ENCODE results near the gene GYG2.
A peak's percentile ranks its signal among the peaks of the same experiment; 100 is the strongest.

GYG2 gene

GRCh38 chrX:2819345-2820135 is 9.2 kb upstream of the GYG2 start:
- DNase-seq = peak in 1 of 2 experiments; percentile 5

- DNase-seq = no peak
Observed at GRCh38 chrX:2820136-2820771, 8.5 kb upstream of the GYG2 start.

- no peak for DNase-seq
Observed at GRCh38 chrX:2823795-2824386, 4.8 kb upstream of the GYG2 start.

DNA sequence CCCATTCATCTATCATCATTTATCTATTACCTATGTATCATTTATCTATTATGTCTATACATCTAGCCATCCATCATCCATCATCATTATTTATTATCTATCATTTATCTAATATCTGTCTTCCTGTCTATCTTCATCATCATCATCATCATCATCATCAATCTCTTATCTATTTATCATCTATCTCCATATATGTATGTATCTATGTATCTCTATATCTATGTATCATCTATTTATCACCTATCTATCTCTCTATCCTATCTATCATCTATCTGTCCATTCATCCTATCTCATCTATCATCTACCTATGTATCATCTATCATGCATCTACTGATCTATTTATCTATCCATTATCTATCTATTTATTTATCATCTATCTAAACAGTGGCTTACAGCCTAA is 3.8 kb upstream of the GYG2 start:
- no peak for DNase-seq

- DNase-seq = no peak
Observed at GRCh38 chrX:2828959-2829411, 255 bp downstream of the GYG2 start.

DNA sequence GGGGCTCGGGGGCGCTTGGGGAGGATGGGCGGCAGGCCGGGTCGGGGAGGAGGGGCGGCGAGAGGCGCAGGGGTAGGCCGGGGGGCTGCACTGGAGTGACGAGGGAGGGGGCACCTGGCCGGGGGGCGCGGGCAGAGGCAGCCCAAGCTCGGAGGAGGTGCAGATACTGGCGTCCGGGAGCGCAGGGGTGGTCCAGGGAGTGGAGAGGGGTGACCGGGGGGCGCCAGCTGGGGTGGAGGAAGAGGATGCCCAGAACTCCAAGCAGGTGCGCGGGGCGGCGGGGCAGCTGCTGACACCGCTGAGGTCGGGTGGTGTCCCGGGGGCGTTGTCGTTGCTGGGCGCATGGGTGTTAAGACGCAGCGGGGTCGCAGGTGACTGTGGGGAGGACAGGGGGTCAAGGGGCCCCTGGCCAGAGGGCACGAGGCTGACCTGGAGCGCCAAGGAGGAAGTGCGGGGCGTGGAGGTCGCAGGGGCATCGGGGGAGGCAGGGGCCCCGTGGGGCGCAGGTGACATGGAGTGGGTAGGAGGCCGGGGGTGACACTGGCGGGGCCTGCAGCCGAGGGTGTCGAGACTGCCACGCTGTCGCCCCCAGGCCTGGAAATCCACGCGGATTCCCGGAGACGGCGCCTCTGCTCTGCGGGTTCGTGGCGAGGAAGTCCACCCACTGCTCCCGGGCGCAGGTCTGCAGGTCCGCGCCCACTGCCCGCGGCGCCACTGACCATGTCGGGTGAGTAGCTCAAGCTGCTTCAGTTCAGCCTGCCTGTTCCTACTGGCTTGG is 928 bp downstream of the GYG2 start:
- DNase-seq = no peak

- no peak for DNase-seq
Observed at GRCh38 chrX:2831471-2832228, 2.9 kb downstream of the GYG2 start.

- no peak for DNase-seq
Observed at GRCh38 chrX:2837961-2838360, 9.2 kb downstream of the GYG2 start.

- DNase-seq = no peak
Observed at GRCh38 chrX:2840961-2841360, 12.2 kb downstream of the GYG2 start.

DNA sequence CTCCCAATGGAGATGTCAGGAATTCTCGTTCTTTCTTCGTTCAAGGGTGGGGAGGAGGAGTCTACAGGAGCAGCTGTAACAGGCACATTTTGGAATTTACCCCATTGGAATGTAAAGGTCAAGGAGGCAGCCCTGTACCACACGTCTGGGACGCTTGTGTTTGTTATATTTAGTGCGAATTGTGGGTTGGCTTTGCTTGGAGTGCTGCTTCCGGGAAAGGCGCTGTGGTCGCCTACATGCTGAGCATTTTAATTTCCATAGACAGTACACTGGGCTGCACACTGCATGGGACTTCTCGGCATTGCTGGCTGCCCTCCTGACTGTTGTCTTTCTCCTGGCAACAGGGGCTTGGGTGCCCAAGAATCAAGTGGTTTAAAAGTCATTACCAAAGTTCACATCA is 12.8 kb downstream of the GYG2 start:
- DNase-seq = no peak

GRCh38 chrX:2846992-2847391 is 18.3 kb downstream of the GYG2 start:
- DNase-seq = no peak

DNA sequence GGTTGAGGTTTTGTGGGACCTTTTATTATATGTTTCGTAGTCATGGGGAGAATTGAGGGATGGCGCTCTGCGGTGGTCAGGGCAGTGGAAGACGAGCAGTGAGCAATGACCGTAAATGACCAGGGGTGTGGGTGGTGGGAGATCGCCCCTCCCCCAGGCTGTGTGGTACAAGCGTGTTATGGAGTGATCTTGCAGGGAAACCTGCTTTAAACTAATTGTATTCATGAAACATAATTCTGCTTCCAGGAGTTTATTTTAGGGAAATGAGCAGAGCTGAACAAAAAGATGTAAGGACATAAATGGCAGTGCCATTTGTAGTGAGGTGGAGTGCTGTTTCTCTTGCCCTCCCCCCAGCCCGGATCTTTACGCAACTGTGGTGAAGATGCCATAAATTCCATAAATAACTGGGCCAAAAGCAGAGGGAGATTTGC is 20.2 kb downstream of the GYG2 start:
- DNase-seq = no peak

DNA sequence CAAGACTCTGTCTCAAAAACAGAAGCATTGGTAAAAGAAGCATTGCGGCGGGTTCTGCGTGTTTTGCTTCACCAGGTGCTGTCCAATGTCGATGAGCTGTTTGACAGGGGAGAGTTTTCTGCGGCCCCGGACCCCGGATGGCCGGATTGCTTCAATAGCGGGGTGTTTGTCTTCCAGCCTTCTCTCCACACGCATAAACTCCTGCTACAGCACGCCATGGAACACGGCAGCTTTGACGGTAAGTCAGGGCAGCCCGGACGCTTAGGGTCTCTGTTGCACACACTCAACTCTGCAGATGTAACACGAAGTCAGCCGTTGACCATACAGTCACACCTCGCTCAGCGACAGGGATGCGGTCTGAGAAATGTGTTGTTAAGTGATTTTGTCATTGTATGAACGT is 26.2 kb downstream of the GYG2 start:
- DNase-seq = no peak

DNA sequence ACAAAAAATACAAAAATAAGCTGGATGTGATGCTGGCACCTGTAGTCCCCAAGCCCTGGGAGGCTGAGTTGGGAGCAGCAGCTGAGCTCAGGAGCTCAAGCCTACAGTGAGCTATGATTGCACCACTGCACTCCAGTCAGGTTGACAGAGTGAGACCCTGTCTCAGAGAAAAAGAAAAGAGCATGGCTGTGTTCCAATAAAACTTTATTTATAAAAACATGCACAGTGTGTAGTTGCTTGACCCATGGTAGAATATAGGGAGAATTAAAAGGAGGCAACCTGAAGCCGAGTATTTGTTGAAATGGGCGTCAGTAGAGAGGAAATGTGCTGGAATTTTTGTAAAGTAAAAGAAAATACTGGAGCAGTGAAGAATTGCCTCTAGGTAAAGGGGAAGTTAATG is 27.0 kb downstream of the GYG2 start:
- DNase-seq = no peak

DNA sequence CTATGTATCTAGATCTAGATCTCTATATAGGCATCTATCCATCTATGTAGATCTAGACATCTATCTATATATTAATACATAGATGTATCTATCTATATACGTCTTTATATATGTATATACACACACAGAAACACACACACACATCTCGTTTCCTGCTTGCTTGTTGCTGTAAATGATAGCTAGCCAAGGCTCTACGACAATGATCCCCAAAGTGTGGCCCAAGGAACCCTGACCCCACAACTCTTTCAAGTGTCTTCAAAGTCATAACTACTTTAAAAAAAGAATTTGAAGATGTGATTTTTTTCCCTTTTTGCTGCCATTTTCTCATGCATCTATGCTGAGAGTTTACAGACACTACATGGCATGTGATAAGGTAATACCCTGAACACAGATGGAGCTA is 28.8 kb downstream of the GYG2 start:
- DNase-seq = no peak

DNA sequence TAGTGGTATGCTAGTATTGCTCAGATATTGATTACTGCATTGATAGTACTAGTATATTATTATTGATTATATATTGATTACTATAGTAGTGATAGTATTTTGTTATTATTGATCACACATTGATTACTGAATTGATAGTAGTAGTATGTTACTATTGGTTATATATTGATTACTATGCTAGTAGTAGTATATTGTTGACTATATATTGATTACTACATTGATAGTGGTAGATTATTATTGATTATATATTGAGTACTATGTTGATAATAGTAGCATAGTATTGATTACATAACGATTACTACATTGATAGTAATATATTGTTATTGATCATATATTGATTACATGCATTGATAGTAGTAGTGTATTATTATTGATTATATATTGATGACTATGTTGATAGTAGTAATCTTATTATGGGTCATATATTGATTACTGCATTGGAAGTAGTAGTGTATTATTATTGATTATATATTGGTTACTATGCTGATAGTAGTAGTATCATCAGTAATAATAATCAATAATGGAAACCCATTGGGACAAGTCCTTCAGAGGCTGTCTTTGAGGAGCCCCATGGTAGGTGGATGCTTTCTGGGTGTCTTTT is 30.6 kb downstream of the GYG2 start:
- DNase-seq = no peak

DNA sequence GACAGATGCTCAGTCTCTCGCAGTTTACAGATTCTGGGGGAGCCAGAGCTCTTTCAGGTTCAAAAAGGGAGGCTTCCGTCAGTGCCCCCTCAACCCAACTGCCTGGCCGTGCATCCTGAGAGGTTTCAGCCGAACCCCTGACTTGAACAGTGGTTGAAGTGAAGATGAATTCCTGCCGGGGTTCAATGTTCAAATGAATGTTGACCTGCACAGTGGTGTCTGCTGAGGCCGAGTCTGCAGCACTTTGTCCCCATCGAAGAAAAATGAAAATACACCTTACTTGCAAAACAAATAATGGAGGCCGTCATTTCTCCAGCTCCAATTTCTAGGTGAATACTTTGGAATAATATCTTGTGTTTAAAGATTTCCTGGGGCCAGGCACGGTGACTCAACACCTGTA is 33.7 kb downstream of the GYG2 start:
- DNase-seq = no peak

DNA sequence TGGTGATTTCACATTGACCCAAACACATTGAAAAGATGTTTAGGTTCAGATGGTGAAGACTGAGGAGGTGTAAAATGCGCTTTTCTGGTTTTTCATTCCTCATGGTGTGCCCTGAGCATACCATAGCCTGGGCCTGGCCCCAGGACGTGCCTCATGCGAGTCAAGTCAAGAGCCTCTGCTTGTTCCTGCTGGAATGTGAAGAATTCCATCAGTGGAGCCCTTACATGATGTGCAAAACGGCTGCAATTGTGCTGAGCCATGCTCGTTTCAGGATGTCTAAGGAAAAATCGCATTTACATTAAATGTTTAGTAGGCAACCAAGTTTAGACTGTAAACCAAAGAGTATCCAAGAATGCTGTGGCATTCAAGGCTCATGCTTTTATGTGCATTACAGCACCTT is 34.9 kb downstream of the GYG2 start:
- no peak for DNase-seq

GRCh38 chrX:2867206-2867605 is 38.5 kb downstream of the GYG2 start:
- no peak for DNase-seq

- DNase-seq = no peak
Observed at GRCh38 chrX:2870650-2871049, 41.9 kb downstream of the GYG2 start.

GRCh38 chrX:2871831-2872230 is 43.1 kb downstream of the GYG2 start:
- no peak for DNase-seq

DNA sequence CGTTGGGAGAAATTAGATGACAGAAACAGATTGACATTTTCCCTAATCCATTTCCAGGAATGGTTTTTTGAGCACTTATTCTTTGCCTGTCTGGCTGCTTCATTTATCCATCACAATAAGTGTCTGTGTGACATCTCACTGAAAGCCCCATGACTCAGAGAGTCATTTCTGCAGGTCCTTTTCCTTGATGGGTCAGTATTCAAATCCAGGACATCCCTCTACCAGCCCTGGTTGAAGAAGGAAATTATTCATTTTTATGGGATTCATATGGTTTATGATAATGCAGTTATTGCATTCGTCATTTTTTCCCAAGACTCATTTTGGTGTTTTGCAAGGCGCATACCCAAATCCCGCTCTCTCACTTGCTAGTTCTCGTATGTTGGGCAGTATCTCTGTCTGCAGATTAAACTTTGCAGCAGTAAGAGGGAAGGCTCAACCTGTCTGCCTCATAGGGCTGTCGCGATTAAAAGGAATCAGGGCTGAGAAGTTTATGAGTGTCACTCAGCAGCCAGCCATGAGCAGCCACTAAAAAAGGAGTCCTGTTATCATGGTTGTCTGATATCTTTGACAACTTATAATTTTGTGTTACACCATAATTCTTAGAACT is 44.0 kb downstream of the GYG2 start:
- no peak for DNase-seq
